Measurements from ENCODE around the gene PHACTR3. TPM values are rescaled to one million over a fixed set of nuclear protein-coding genes. Genes with fewer than 3 reads are reported as not detected.

The PHACTR3 gene
- total and polyA plus RNA-seq, 4 donors: 0.14 to 0.42 (median 0.17) TPM

GRCh38 chr20:59744756-59745155 is 140.4 kb downstream of the PHACTR3 start:
- Histone ChIP-seq H3K9me3 (ENCODE audit: control insufficient read depth in 4 of 4, low read length in 3 of 4) (no peaks in the 10 kb centered on the region), H3K4me3 (ENCODE audit: low read depth in 1 of 3, low read length in 3 of 3) (no peak overlapping the region), H3K27me3 (ENCODE audit: control insufficient read depth in 4 of 4, insufficient read depth in 4 of 4, low read length in 3 of 4) (peaks cover 0 to 9% (median 0%) of the 10 kb centered on the region in 4 donors), H3K9ac (ENCODE audit: low read depth in 1 of 2, low read length in 2 of 2) (no peak overlapping the region), H3K36me3 (ENCODE audit: control insufficient read depth in 4 of 4, insufficient read depth in 3 of 4, low read depth in 1 of 4, low read length in 3 of 4) (no peaks in the 10 kb centered on the region), H3K27ac (ENCODE audit: low read depth in 1 of 2, low read length in 2 of 2) (no peak overlapping the region), H3K4me1 (ENCODE audit: control insufficient read depth in 4 of 4, insufficient read depth in 4 of 4, low read length in 3 of 4) (no peaks in the 10 kb centered on the region)
- no peak for DNase-seq (ENCODE audit: low spot score)
- 75% methylated on average over 11 of the region's 11 CpGs for WGBS
- TF ChIP-seq FOXA2 (IDR thresholded peaks at IDR 0.05) (no peak), NR2F2 (IDR thresholded peaks at IDR 0.05) (no peak), ZBTB33 (IDR thresholded peaks at IDR 0.05) (no peak), REST (IDR thresholded peaks at IDR 0.05) (no peak), ATF3 (IDR thresholded peaks at IDR 0.05) (no peak)

GRCh38 chr20:59745201-59745600 is 140.9 kb downstream of the PHACTR3 start:
- TF ChIP-seq RXRA (IDR thresholded peaks at IDR 0.05) (no peak), YY1 (IDR thresholded peaks at IDR 0.05) (no peak), ATF3 (IDR thresholded peaks at IDR 0.05) (no peak)
- DNase-seq (ENCODE audit: low spot score): no peak
- H3K36me3 ChIP-seq (ENCODE audit: control insufficient read depth in 4 of 4, insufficient read depth in 3 of 4, low read depth in 1 of 4, low read length in 3 of 4): no peaks in the 10 kb centered on the region
- H3K4me1 ChIP-seq (ENCODE audit: control insufficient read depth in 4 of 4, insufficient read depth in 4 of 4, low read length in 3 of 4): no peaks in the 10 kb centered on the region
- H3K27ac ChIP-seq (ENCODE audit: low read depth in 1 of 2, low read length in 2 of 2): no peak overlapping the region
- H3K9me3 ChIP-seq (ENCODE audit: control insufficient read depth in 4 of 4, low read length in 3 of 4): no peaks in the 10 kb centered on the region
- peaks cover 0 to 9% (median 0%) of the 10 kb centered on the region in 4 donors for H3K27me3 ChIP-seq (ENCODE audit: control insufficient read depth in 4 of 4, insufficient read depth in 4 of 4, low read length in 3 of 4)
- H3K9ac ChIP-seq (ENCODE audit: low read depth in 1 of 2, low read length in 2 of 2): no peak overlapping the region
- no peak overlapping the region for H3K4me3 ChIP-seq (ENCODE audit: low read depth in 1 of 3, low read length in 3 of 3)
- WGBS: 77% methylated on average over 9 of the region's 9 CpGs

GRCh38 chr20:59745716-59746115 is 141.4 kb downstream of the PHACTR3 start:
- H3K27me3 ChIP-seq (ENCODE audit: control insufficient read depth in 4 of 4, insufficient read depth in 4 of 4, low read length in 3 of 4): peaks cover 0 to 10% (median 1%) of the 10 kb centered on the region in 4 donors

More at GRCh38 chr20:59745716-59746115, 141.4 kb downstream of the PHACTR3 start:
- Histone ChIP-seq H3K4me3 (ENCODE audit: low read depth in 1 of 3, low read length in 3 of 3) (no peak overlapping the region), H3K36me3 (ENCODE audit: control insufficient read depth in 4 of 4, insufficient read depth in 3 of 4, low read depth in 1 of 4, low read length in 3 of 4) (no peaks in the 10 kb centered on the region), H3K27ac (ENCODE audit: low read depth in 1 of 2, low read length in 2 of 2) (no peak overlapping the region), H3K9ac (ENCODE audit: low read depth in 1 of 2, low read length in 2 of 2) (no peak overlapping the region), H3K4me1 (ENCODE audit: control insufficient read depth in 4 of 4, insufficient read depth in 4 of 4, low read length in 3 of 4) (no peaks in the 10 kb centered on the region), H3K9me3 (ENCODE audit: control insufficient read depth in 4 of 4, low read length in 3 of 4) (no peaks in the 10 kb centered on the region)
- no peak for DNase-seq (ENCODE audit: low spot score)
- WGBS: 70% methylated on average over 8 of the region's 8 CpGs
- TF ChIP-seq JUND (IDR thresholded peaks at IDR 0.05) (no peak), GABPA (IDR thresholded peaks at IDR 0.05 in 1 of 2, conservative IDR thresholded peaks at IDR 0.05 in 1 of 2) (no peak), RAD21 (IDR thresholded peaks at IDR 0.05) (no peak), FOXA2 (IDR thresholded peaks at IDR 0.05) (no peak), ZBTB33 (IDR thresholded peaks at IDR 0.05) (no peak), SP1 (IDR thresholded peaks at IDR 0.05) (no peak), HNF4A (conservative IDR thresholded peaks at IDR 0.05) (no peak), EGR1 (IDR thresholded peaks at IDR 0.05; ENCODE audit: low read depth in 2 of 2) (no peak), FOXA1 (IDR thresholded peaks at IDR 0.05) (no peak), TAF1 (conservative IDR thresholded peaks at IDR 0.05) (no peak), ATF3 (IDR thresholded peaks at IDR 0.05) (no peak), MAX (IDR thresholded peaks at IDR 0.05) (no peak)

All from liver (tissue), 9 donors.